Hematopoietic multipotent progenitor cell treated with erythropoietin and hydrocortisone succinate and interleukin-3 and kit ligand, for 17 days (in vitro differentiated cells): ENCODE data around the gene GPR137.

ENCODE experiments used
- DNase-seq: peaks from one replicate; pipeline ENCODE4 v3.0.0-alpha.2; 2015; ENCODE audit warnings: low spot score

Gene GPR137

GRCh38 chr11:64249038-64249437 lies 36.6 kb upstream of the GPR137 start:
- no peak for DNase-seq

DNA sequence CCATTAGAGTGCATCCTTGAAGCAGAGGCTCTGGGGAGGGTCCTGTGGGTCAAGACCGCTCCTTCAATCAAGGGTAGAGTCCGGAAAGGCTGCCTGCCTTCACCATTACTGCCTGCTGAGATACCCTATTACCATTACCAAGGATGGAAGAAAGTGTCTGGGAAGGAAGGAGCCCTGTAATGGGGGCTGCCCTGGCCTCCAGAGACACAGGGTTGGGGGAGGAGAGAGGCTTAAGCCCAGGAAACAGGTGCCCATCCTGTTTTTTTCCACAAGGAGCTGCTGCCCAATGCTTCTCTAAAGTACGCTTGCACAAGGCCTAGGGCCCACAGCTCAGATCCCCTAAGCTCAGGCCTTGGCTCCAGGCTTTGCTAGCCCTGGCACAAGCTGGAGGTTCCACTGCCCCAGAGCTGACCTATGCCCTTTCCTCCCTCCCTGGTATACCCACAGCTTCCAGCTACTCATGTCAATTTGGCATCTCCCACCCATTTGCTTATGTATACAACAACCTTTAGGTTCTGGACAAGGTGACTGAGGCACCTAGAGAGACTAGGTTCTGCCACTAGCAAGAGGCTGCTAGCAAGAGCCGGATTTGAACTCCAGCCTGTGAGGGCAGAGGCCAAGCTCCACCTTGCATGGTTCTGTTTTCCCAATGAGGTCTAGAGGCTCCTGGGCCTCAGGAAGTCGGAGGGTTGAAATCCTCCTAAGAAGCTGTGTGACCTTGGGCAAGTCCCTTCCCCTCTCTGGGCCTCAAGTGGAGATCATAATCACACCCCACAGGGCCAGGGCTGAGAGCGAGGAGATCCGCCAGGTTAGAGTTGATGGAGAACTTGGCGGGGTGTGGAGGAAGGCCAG lies 35.9 kb upstream of the GPR137 start:
- no peak for DNase-seq

DNA sequence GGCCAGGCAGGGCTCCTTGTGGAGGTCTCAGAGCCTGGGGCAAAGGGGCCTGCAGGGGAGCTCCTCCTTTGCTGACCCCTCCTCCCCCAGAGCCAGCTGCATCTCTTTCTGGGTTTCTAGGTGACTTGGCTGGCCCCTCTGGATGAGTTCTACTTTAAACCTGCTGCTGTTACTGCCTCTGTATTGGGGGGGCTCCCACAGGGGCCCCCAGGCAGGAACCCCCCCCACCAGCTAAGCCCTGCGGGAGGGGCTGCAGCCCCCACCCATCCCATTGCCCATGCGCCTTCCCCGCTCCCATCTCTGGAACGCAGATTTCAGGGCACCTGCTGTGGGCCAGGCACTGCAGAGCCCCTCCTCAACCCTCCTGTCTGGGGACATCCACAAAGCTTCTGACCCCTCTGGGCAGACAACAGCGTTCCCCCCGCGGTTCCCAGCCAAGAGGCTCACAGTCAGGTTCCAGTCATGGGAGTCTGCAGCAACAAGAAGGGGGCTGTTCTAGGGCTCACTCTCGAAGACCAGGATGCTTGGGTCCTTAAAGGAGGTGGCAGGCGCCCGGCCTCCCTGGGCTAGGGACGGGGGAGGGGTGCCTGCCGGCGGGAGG lies 35.1 kb upstream of the GPR137 start:
- DNase-seq: no peak

DNA sequence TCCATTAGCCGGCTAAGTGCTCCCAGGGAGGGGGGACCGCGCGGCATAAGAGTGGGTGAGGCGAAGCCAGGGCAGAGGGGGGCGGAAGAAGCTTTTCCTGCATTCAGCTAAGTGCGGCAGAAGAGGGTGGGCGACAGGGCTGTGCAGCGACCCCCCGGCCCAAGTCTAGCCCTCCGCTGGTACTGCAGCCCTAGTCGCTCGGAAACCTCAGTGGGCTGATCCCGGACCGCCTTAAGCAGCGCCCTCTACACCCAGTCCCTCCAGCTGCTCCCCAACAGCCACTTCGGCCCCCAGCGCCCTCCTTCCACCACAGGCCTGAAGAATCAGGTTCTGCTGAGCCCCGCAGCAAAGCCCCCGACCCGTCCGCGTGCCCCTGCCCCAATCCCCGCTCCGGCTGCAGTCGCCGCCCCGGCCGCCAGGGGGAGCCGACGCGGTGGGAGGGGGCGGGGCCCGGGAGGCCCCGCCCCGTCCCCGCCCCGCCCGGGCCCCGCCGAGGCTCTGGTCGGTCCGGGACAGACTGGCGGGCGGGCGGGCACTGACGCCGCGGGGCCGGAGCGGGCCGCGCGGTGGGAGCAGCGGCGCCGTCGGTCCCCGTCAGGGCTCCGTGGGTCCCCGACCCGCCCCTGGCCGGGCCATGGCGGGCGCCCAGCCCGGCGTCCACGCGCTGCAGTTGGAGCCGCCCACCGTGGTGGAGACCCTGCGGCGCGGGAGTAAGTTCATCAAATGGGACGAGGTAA lies 34.5 kb upstream of the GPR137 start, which contains the start of gene PLCB3:
Gene PLCB3 (plus strand): TSS at position 515 of the 737 bp plus-strand sequence. CDS start 120 bp downstream, at position 635.
- peak; percentile 78 for DNase-seq

DNA sequence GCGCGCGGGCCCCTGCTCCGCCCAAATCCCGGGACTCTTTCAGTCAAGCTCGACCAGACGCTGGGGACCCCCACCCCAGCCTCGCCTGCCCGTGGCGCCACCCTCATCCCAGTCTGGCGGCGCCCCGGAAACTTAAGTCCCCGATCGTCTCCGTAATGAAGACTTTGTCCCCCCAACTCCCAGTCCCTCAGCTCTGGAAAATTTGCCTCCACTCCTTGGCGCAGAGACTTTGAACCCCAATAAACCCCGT lies 34.0 kb upstream of the GPR137 start:
- DNase-seq: no peak

GRCh38 chr11:64252003-64252872 lies 33.4 kb upstream of the GPR137 start:
- DNase-seq: peak; percentile 66

DNA sequence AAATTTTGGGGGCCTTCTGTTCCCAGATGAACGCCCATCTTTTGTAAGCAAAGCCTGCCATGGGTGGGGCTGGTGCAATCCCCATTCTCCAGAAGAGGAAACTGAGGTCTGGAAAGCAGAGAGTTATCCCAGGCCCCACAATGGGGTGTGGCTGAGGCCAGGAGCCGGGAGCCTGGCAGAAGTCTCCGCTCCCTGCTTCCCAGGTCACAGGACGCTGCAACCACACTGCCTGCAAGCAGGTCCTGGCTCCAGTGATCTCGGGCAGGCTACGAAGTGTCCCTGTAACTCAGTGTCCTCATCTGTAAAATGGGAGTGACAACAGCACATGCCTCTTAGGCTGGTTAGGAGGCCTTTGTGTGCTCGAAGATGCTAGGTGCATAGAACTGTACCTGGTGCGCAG lies 32.6 kb upstream of the GPR137 start:
- no peak for DNase-seq

DNA sequence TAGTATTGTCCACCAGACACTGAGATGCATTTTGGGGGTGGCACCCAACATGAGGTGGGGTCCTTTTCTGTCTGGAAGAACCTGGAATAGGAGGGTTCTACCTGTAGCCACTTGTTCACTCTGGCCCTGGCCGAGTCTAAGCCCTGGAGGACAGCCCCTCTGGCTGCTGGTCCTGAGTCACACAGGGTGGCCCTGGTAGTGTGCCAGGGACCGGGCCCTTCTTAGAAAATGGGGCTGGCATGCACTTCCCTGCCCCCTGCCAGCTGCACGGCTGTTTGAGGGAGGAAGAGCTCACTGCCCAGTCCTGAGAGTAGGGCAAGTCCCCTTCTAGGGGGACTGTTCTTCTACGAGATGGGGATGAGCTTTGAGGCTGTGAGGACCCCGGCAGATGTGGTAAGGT lies 32.2 kb upstream of the GPR137 start:
- DNase-seq: peak; percentile 36

- DNase-seq: no peak
These were observed 31.3 kb upstream of the GPR137 start for GRCh38 chr11:64254326-64254725.

DNA sequence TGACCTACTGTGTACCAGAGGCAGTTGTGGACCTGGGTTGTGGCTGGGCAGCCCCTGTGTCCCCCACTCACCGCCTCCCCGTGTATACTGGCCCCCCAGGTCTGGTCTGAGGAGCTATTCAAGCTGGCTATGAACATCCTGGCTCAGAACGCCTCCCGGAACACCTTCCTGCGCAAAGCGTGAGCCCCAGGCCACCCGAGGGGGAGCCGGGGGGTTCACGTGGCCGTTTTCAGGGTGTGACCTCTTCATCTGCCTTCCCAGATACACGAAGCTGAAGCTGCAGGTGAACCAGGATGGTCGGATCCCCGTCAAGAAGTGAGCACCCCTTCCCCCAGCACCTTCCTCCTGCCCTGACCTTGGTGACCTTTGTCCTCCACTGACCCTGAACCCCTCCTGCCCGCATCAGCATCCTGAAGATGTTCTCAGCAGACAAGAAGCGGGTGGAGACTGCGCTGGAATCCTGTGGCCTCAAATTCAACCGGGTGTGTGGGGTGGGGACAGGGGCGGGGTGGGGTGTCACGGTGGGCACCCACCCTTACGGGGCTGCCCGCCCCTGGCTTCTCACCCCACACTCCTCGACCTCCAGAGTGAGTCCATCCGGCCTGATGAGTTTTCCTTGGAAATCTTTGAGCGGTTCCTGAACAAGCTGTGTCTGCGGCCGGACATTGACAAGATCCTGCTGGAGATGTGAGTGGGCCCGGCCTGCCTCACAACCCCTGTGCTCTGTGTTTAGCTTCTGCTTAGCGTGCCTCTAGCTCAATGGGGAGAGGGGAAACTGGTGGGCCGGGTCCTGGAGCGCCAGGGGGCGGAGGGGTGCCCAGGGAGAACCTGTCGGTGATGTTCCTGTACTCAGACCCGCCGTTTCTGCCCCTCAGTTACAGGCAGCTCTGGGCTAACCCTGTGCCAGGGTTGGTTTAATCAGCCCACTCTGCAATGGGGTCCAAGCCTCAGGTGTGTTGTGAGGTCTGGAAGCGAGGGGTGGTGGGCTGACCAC lies 30.2 kb upstream of the GPR137 start:
- no peak for DNase-seq

GRCh38 chr11:64256300-64256699 lies 29.3 kb upstream of the GPR137 start:
- DNase-seq: no peak

- no peak for DNase-seq
These were observed 27.3 kb upstream of the GPR137 start for GRCh38 chr11:64258356-64258755.

GRCh38 chr11:64258946-64259532 lies 26.6 kb upstream of the GPR137 start:
- no peak for DNase-seq

- DNase-seq: no peak
These were observed 26.0 kb upstream of the GPR137 start for GRCh38 chr11:64259533-64260067.

DNA sequence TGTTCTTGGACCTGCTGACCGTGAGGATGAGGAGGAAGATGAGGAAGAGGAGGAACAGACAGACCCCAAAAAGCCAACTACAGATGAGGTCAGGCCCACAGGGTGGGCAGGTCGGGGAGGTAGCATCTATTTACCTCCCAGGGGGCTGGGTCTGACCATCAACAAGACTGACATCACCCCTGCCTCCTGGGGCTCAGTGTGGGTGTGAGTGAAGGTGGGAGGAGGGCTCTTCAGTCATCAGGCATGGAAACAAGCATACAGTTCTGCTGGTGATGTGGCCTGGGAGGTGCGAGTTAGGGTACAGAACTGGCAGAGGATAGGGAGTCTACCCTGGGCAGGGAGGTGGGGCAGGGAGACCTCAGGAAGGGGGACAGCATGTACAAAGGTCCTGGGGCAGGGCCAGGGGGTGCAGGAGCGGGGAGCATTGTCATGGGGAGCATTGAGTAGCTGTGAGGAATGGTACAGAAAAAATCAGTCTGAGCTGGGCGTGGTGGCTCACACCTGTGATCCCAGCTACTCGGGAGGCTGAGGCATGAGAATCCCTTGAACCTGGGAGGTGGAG lies 25.4 kb upstream of the GPR137 start:
- no peak for DNase-seq

- no peak for DNase-seq
These were observed 24.0 kb upstream of the GPR137 start for GRCh38 chr11:64261556-64262080.

DNA sequence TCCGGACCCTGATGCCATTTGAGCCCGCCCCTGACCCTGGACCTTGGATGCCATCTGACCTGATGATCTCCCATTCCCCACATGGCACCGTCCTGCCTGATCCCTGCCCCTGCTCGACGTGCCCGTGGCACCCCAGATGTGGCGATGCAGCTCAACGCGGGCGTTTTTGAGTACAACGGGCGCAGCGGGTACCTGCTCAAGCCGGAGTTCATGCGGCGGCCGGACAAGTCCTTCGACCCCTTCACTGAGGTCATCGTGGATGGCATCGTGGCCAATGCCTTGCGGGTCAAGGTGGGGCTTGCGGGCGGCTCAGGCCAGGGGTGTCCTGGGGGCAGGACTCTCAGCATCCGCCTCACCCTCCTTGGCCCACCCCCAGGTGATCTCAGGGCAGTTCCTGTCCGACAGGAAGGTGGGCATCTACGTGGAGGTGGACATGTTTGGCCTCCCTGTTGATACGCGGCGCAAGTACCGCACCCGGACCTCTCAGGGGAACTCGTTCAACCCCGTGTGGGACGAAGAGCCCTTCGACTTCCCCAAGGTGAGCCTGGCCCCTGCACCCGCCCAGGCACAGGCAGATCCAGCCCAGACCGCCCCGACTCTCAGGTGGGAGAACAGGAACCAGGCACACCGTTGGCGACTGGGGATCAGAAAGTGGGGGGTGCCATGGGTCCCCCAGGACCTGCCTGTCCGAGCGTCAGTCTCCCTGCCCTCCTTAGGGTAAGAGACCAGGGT lies 23.2 kb upstream of the GPR137 start:
- DNase-seq: no peak

DNA sequence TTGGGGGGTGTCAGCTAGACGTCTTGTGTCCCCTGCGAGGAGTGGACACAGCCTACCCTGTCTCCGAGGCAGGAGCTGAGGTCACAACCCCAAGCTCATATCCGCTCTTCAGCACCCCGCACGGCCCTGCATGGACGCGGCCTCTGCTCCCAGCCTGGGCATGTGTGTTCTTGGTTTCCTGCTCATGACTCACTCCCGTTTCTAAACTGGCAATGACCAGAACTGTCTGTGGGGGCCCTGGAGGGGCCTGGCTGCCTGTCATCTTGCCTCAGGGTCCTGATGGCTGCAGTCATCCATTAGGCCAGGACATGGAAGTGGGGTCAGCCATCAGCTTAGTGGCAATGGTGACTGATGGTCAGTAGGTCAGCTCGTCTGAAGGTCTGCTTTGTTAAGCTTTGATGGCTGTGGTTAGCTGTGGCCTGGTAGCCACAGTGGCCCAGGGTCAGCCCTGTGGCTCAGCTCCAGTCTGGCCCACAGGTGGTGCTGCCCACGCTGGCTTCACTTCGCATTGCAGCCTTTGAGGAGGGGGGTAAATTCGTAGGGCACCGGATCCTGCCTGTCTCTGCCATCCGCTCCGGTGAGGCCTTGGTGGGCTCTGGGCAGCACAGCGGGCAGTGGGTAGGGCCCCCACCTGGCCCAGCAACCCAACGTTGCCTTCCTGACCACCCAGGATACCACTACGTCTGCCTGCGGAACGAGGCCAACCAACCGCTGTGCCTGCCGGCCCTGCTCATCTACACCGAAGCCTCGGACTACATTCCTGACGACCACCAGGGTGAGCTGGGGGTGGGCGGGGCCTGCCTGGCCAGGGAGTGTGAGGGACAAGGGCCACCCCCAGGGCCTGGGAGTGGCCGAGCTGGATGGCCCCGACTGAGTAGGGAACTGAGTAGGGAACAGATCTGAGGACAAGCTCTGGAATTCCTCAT lies 22.4 kb upstream of the GPR137 start:
- no peak for DNase-seq
